ENCODE data around the gene LCT. TPM values are rescaled to one million over a fixed set of nuclear protein-coding genes. Genes with fewer than 3 reads are reported as not detected.

The LCT gene
- total and polyA plus RNA-seq, 7 experiments from 2014 or later = 0.05 to 0.68 (median 0.05) TPM; not detected in 4

DNA sequence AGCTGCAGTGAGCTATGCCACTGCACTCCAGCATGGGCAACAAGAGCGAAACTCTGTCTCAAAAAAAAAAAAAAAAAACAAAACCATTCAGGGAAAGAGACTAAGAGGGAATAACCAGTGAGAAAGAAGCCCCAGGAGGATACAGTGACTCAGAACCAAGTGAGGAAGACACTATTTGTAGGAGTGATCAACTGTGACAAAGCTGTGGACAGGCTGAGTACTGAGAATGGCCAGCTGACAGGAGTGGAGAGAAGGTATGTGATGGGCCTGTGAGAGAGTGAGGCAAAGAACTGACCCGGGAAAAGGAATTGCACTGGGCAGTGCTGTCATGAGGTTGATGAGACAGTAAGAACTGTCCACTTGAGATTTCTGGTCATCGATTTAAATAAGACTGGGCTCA, 6.7 kb upstream of the LCT start:
- Histone ChIP-seq H3K4me3 (ENCODE audit: low read length) (no peak overlapping the region), H3K36me3 (ENCODE audit: control insufficient read depth in 2 of 3, insufficient read depth in 3 of 3, low read length in 3 of 3) (peaks cover 0 to 46% (median 4%) of the 10 kb centered on the region in 3 experiments), H3K27me3 (ENCODE audit: control insufficient read depth in 2 of 2, insufficient read depth in 2 of 2, low read length in 2 of 2) (no peaks in the 10 kb centered on the region), H3K27ac (ENCODE audit: low read depth, low read length) (no peak overlapping the region), H3K9me3 (ENCODE audit: control insufficient read depth in 2 of 3, low read length in 3 of 3) (no peaks in the 10 kb centered on the region), H3K4me1 (ENCODE audit: control insufficient read depth in 2 of 2, insufficient read depth in 2 of 2, low read length in 2 of 2) (no peaks in the 10 kb centered on the region)
- Mint-ChIP-seq H3K36me3 (peaks cover 9 to 44% (median 35%) of the 10 kb centered on the region in 5 donors), H3K9me3 (no peaks in the 10 kb centered on the region), H3K4me1 (peaks cover 2 to 32% (median 10%) of the 10 kb centered on the region in 7 donors), H3K4me3 (no peak overlapping the region), H3K27me3 (no peaks in the 10 kb centered on the region), H3K27ac (no peak overlapping the region)
- ATAC-seq (no peak), DNase-seq (no peak)
- intact Hi-C loops (cut with micrococcal nuclease) = no loop called here
- ChIA-PET CTCF (no interaction called here), POLR2A (no interaction called here)

DNA sequence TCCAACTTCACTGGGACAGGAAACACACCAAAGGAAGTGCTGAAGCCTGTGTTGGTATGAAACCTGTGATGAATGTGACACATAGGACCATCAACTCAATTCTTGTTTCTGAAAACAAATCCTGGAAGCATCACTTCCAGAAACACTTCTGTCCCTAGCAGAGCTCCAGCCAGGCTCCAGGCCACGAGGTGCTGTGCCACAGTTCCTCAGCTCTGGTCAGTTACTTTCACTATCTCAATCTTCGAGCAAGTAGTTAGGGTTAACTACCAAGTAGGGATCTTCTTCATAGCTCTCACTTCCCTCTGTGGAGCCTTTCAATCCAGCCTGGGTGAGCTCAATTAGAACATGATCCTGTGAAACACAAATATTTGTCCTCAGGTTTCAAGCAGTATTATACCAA, 3.6 kb upstream of the LCT start:
- H3K4me1 ChIP-seq (ENCODE audit: control insufficient read depth in 2 of 2, insufficient read depth in 2 of 2, low read length in 2 of 2) = no peaks in the 10 kb centered on the region
- Mint-ChIP-seq H3K27me3 (no peaks in the 10 kb centered on the region), H3K4me1 (peaks cover 2 to 40% (median 18%) of the 10 kb centered on the region in 7 donors), H3K9me3 (no peaks in the 10 kb centered on the region), H3K36me3 (peaks cover 9 to 37% (median 27%) of the 10 kb centered on the region in 5 donors), H3K27ac (peak overlapping the region in 8 of 9 donors; percentile 7 to 56 (median 36)), H3K4me3 (no peak overlapping the region)
- no peaks in the 10 kb centered on the region for H3K9me3 ChIP-seq (ENCODE audit: control insufficient read depth in 2 of 3, low read length in 3 of 3)
- no peak for ATAC-seq
- peak overlapping the region; percentile 12 for H3K27ac ChIP-seq (ENCODE audit: low read depth, low read length)
- H3K36me3 ChIP-seq (ENCODE audit: control insufficient read depth in 2 of 3, insufficient read depth in 3 of 3, low read length in 3 of 3) = peaks cover 0 to 25% (median 0%) of the 10 kb centered on the region in 3 experiments
- H3K4me3 ChIP-seq (ENCODE audit: low read length) = no peak overlapping the region
- ChIA-PET CTCF (no interaction called here), POLR2A (no interaction called here)
- intact Hi-C loops (cut with micrococcal nuclease) = loop anchor here in 1 of 2 donors (2.0 kb wide), 1 partner anchor 20 kb away; no protein-coding TSS in a partner anchor
- DNase-seq = no peak
- H3K27me3 ChIP-seq (ENCODE audit: control insufficient read depth in 2 of 2, insufficient read depth in 2 of 2, low read length in 2 of 2) = no peaks in the 10 kb centered on the region

DNA sequence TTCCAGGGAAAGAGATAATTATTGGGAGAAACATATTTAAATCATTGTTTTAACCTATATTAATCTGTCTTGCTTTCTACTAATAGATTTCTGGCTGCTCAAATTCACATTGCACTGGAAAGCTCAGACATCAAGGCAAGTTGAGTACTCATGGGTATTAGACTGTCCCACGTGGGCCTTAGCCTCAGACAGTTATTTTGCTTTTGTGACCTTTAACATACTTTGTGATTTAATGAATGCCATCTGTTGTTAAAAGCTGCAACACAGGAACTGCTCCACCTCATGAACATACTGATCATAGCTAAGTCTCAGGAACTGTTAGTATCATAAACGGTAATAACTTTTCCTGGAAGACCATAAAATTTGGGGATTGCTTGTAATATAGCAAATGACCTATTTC, 2.7 kb upstream of the LCT start:
- Histone ChIP-seq H3K4me1 (ENCODE audit: control insufficient read depth in 2 of 2, insufficient read depth in 2 of 2, low read length in 2 of 2) (no peaks in the 10 kb centered on the region), H3K36me3 (ENCODE audit: control insufficient read depth in 2 of 3, insufficient read depth in 3 of 3, low read length in 3 of 3) (peaks cover 0 to 16% (median 0%) of the 10 kb centered on the region in 3 experiments), H3K9me3 (ENCODE audit: control insufficient read depth in 2 of 3, low read length in 3 of 3) (no peaks in the 10 kb centered on the region), H3K27me3 (ENCODE audit: control insufficient read depth in 2 of 2, insufficient read depth in 2 of 2, low read length in 2 of 2) (no peaks in the 10 kb centered on the region), H3K27ac (ENCODE audit: low read depth, low read length) (no peak overlapping the region), H3K4me3 (ENCODE audit: low read length) (no peak overlapping the region)
- POLR2A ChIA-PET = no interaction called here
- CTCF ChIA-PET = no interaction called here
- DNase-seq = no peak
- Mint-ChIP-seq H3K4me1 (peaks cover 2 to 41% (median 20%) of the 10 kb centered on the region in 7 donors), H3K36me3 (peaks cover 9 to 32% (median 27%) of the 10 kb centered on the region in 5 donors), H3K27ac (peak overlapping the region in 2 of 9 donors; percentile 7 to 11), H3K4me3 (no peak overlapping the region), H3K27me3 (no peaks in the 10 kb centered on the region), H3K9me3 (no peaks in the 10 kb centered on the region)
- intact Hi-C loops (cut with micrococcal nuclease) = loop anchor here in 1 of 2 donors (2.0 kb wide), 1 partner anchor 19 kb away; no protein-coding TSS in a partner anchor
- no peak for ATAC-seq

DNA sequence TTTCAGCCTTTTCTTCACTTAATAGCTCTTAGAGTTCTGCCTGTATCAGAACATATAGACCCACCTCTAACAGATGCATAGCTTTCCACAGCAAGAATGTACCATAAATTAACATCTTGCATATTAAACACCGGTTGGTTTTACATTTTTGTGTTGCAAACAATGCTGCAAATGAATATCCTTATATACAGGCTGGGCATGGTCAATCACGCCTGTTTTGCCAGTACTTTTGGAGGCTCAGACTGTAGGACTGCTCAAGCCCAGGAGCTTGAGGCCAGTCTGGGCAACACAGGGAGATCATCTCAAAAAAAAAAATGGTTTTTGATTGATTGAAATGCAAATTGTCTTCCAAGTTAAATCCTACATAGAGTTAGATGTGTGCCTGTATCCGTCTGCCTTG, 1.5 kb upstream of the LCT start:
- Mint-ChIP-seq H3K4me1 (peaks cover 0 to 41% (median 20%) of the 10 kb centered on the region in 7 donors), H3K4me3 (no peak overlapping the region), H3K9me3 (no peaks in the 10 kb centered on the region), H3K27me3 (no peaks in the 10 kb centered on the region), H3K27ac (no peak overlapping the region), H3K36me3 (peaks cover 9 to 26% (median 14%) of the 10 kb centered on the region in 5 donors)
- DNase-seq = no peak
- no peaks in the 10 kb centered on the region for H3K4me1 ChIP-seq (ENCODE audit: control insufficient read depth in 2 of 2, insufficient read depth in 2 of 2, low read length in 2 of 2)
- ChIA-PET POLR2A (no interaction called here), CTCF (no interaction called here)
- H3K9me3 ChIP-seq (ENCODE audit: control insufficient read depth in 2 of 3, low read length in 3 of 3) = no peaks in the 10 kb centered on the region
- no peaks in the 10 kb centered on the region for H3K27me3 ChIP-seq (ENCODE audit: control insufficient read depth in 2 of 2, insufficient read depth in 2 of 2, low read length in 2 of 2)
- no peak overlapping the region for H3K4me3 ChIP-seq (ENCODE audit: low read length)
- no peak for ATAC-seq
- H3K36me3 ChIP-seq (ENCODE audit: control insufficient read depth in 2 of 3, insufficient read depth in 3 of 3, low read length in 3 of 3) = peaks cover 0 to 10% (median 0%) of the 10 kb centered on the region in 3 experiments
- intact Hi-C loops (cut with micrococcal nuclease) = no loop called here
- no peak overlapping the region for H3K27ac ChIP-seq (ENCODE audit: low read depth, low read length)

DNA sequence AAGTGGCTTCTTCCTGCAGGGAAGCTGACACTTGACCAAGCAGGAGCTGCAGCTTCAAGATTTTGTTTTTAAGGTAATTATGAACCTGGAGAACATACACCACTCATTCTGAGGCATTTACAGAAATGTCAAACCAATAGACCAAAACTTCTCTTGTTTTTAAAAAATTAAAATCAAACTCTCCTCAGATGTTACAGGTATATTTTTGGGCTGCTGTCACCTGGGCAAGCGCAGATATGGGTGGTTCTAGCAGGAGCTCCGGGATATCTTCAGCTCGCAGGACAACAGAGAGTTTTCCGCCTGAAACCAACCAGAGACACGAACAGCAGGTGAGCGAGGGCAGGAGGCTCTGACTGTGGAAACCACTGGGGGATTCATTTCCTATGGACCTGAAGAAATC, 4.1 kb downstream of the LCT start:
- CTCF ChIA-PET = no interaction called here
- H3K4me1 Mint-ChIP-seq = peaks cover 0 to 15% (median 9%) of the 10 kb centered on the region in 7 donors
- H3K36me3 Mint-ChIP-seq = peaks cover 0 to 3% (median 0%) of the 10 kb centered on the region in 5 donors

DNA sequence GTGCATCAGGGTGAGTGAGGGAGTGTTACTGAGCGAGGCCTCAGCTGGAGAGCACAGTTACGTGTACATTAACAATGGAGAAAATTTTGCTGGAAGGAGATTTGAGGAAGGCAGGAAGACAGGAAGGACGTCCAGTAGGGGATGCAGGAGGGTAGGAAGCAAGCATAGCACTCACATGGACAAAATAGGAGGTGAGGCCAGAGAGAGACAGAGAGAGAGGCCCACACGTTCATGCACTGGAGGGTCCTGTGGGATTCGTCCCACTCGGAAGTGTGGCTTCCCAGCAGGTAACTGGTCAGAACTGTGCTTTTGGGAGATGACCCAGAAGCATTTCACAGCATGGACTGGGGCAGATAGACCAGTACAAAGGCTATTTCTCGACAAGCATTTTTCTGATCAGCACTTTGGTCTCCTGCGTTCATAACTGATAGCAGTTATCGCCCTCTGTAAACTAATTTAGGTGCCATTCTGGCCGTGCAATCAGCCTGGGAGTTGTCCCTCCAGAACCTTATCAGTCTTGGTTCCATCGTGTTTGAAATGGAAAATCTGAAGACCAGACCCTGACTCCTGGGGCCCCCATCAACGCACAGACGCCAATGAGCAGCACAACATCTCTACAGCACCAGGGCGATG, 5.7 kb downstream of the LCT start:
- H3K36me3 ChIP-seq (ENCODE audit: control insufficient read depth in 2 of 3, insufficient read depth in 3 of 3, low read length in 3 of 3) = no peaks in the 10 kb centered on the region
- no peaks in the 10 kb centered on the region for H3K4me1 ChIP-seq (ENCODE audit: control insufficient read depth in 2 of 2, insufficient read depth in 2 of 2, low read length in 2 of 2)
- no peaks in the 10 kb centered on the region for H3K27me3 ChIP-seq (ENCODE audit: control insufficient read depth in 2 of 2, insufficient read depth in 2 of 2, low read length in 2 of 2)
- Mint-ChIP-seq H3K27me3 (no peaks in the 10 kb centered on the region), H3K27ac (peak overlapping the region in 1 of 9 donors; percentile 53), H3K4me3 (no peak overlapping the region), H3K36me3 (peaks cover 0 to 2% (median 0%) of the 10 kb centered on the region in 5 donors), H3K9me3 (no peaks in the 10 kb centered on the region), H3K4me1 (peaks cover 0 to 8% (median 5%) of the 10 kb centered on the region in 7 donors)
- ATAC-seq (no peak), DNase-seq (no peak)
- H3K9me3 ChIP-seq (ENCODE audit: control insufficient read depth in 2 of 3, low read length in 3 of 3) = no peaks in the 10 kb centered on the region
- POLR2A ChIA-PET = no interaction called here
- no peak overlapping the region for H3K27ac ChIP-seq (ENCODE audit: low read depth, low read length)
- intact Hi-C loops (cut with micrococcal nuclease) = no loop called here
- CTCF ChIA-PET = no interaction called here
- no peak overlapping the region for H3K4me3 ChIP-seq (ENCODE audit: low read length)

More for the DNA sequence above, 4.1 kb downstream of the LCT start:
- ATAC-seq = no peak
- Mint-ChIP-seq H3K4me3 (no peak overlapping the region), H3K27ac (no peak overlapping the region), H3K9me3 (no peaks in the 10 kb centered on the region), H3K27me3 (no peaks in the 10 kb centered on the region)
- intact Hi-C loops (cut with micrococcal nuclease) = no loop called here
- Histone ChIP-seq H3K4me3 (ENCODE audit: low read length) (no peak overlapping the region), H3K27ac (ENCODE audit: low read depth, low read length) (no peak overlapping the region), H3K4me1 (ENCODE audit: control insufficient read depth in 2 of 2, insufficient read depth in 2 of 2, low read length in 2 of 2) (no peaks in the 10 kb centered on the region), H3K27me3 (ENCODE audit: control insufficient read depth in 2 of 2, insufficient read depth in 2 of 2, low read length in 2 of 2) (no peaks in the 10 kb centered on the region), H3K9me3 (ENCODE audit: control insufficient read depth in 2 of 3, low read length in 3 of 3) (no peaks in the 10 kb centered on the region), H3K36me3 (ENCODE audit: control insufficient read depth in 2 of 3, insufficient read depth in 3 of 3, low read length in 3 of 3) (no peaks in the 10 kb centered on the region)
- DNase-seq = no peak
- POLR2A ChIA-PET = no interaction called here

All from naive thymus-derived CD4-positive, alpha-beta T cell (primary cell).